Uterus (tissue), 4 donors: Measurements from ENCODE around the gene TACR1. TPM values are rescaled to one million over a fixed set of nuclear protein-coding genes. Genes with fewer than 3 reads are reported as not detected.

Experiments used
- DNase-seq, 2 donors: peaks; one replicate each; pipeline ENCODE4 v3.0.0-alpha.2; 2019 to 2020
- H3K27ac ChIP-seq, 2 donors: fragments of 200-600 bp; sonication (generic); 1 replicate in 1 of 2; 2 replicates in 1 of 2; pipeline ENCODE4 v1.5.1; 2016 to 2018
- H3K27me3 ChIP-seq, 2 donors: fragments of 200-600 bp; sonication (generic); one replicate each; pipeline ENCODE4 v1.5.1; 2018 to 2019; ENCODE audit warnings: control low read depth in 1 of 2
- H3K36me3 ChIP-seq, 2 donors: fragments of 200-600 bp; sonication (generic); one replicate each; pipeline ENCODE4 v1.5.1; 2019; ENCODE audit warnings: control low read depth in 1 of 2
- H3K4me1 ChIP-seq, 2 donors: fragments of 200-600 bp; sonication (generic); one replicate each; pipeline ENCODE4 v1.5.1; 2018 to 2019; ENCODE audit warnings: control low read depth in 1 of 2
- H3K4me3 ChIP-seq, 2 donors: fragments of 200-600 bp; sonication (generic); 1 replicate in 1 of 2; 2 replicates in 1 of 2; pipeline ENCODE4 v1.5.1; 2018 to 2019; ENCODE audit warnings: mild to moderate bottlenecking in 1 of 2
- H3K9me3 ChIP-seq, 2 donors: fragments of 200-600 bp; sonication (generic); one replicate each; pipeline ENCODE4 v1.5.1; 2019; ENCODE audit warnings: control low read depth in 1 of 2
- POLR2A ChIP-seq, 2 donors: fragments of 450-650 bp; IDR thresholded peaks; one replicate each; pipeline ENCODE4 v1.6.1; 2016; ENCODE audit warnings: antibody characterized with exemption in 2 of 2, mild to moderate bottlenecking in 1 of 2, moderate library complexity in 1 of 2
- intact Hi-C: fragments of 100-400 bp; cut with DNase I; formaldehyde crosslinking; loops from one replicate; pipeline ENCODE4 v1.15.1; 2023; ENCODE audit warnings: low total_unique reads
- total RNA-seq, 4 donors: library from RNA; depleted of rRNA in 3 of 4; stranded (reverse); fragments of >200 nt in 3 of 4; gene quantifications; one replicate each; pipeline versions ENCODE4 v1.1.0 to v1.2.4, GENCODE V29; 2014 to 2023
- TF ChIP-seq, protein P1 (sequence below), 4 experiments: fragments of 200-600 bp in 2 of 4; fragments of 450-650 bp in 2 of 4; sonication (generic) in 2 of 4; IDR thresholded peaks; one replicate each; pipeline ENCODE4 v1.5.1; 2016 to 2019; ENCODE audit warnings: antibody characterized with exemption in 4 of 4, mild to moderate bottlenecking in 2 of 4, moderate library complexity in 1 of 4
- donor health status: DM: yes; HTN: yes; CAD: no.

Gene TACR1
- total RNA-seq, 4 donors from 2014 or later = 1.9 to 25.4 (median 9.1) TPM

DNA sequence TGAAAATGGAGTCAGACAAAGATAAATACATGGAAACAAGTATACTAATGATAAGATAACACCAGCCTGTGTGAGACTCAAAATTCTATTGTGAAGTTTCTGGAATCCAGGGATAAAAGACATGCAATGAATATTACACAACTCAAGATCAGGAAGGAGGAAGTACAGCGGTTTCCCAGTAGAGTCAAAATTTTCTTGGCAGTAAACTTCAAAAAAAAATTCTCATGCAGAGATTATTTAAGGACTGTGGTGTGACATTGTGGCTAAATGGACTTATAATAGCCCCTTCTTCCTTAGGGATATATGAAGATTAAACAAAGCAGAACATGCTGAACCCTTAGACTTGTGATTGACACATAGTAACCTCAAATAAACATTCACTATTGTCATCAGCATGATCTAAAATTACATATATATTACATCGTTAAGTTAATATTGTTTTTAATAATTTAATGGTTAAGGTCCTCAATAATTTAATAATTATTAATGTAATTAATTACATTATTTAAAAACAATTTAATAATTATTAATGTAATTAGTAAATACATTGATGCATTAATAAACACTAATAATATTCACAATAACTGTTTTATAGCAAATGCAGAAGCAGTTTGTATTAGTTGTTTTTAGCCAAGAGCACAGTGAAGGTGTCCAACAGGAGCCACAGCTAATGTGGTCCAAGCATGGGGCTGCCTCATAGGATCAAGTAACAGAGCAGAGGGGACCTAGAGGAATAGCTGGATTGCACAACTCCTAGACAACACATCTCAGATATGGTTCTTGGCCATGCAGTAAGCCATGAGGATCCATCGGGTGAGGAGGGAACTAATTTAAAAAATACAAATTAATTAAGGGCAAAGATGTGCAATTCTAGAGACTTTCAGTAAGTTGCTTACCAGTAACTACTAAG, 163.6 kb downstream of the TACR1 start:
- Histone ChIP-seq H3K9me3 (no peaks in the 10 kb centered on the region), H3K4me1 (no peaks in the 10 kb centered on the region), H3K4me3 (no peak overlapping the region), H3K36me3 (no peaks in the 10 kb centered on the region), H3K27me3 (no peaks in the 10 kb centered on the region), H3K27ac (peak overlapping the region in 1 of 2 donors; percentile 36)
- DNase-seq = no peak
- TF ChIP-seq POLR2A (IDR thresholded peaks at IDR 0.05) = no peak
- TF ChIP-seq, protein P1, sequence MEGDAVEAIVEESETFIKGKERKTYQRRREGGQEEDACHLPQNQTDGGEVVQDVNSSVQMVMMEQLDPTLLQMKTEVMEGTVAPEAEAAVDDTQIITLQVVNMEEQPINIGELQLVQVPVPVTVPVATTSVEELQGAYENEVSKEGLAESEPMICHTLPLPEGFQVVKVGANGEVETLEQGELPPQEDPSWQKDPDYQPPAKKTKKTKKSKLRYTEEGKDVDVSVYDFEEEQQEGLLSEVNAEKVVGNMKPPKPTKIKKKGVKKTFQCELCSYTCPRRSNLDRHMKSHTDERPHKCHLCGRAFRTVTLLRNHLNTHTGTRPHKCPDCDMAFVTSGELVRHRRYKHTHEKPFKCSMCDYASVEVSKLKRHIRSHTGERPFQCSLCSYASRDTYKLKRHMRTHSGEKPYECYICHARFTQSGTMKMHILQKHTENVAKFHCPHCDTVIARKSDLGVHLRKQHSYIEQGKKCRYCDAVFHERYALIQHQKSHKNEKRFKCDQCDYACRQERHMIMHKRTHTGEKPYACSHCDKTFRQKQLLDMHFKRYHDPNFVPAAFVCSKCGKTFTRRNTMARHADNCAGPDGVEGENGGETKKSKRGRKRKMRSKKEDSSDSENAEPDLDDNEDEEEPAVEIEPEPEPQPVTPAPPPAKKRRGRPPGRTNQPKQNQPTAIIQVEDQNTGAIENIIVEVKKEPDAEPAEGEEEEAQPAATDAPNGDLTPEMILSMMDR (IDR thresholded peaks at IDR 0.05) = no peak
- intact Hi-C loops = no loop called here

DNA sequence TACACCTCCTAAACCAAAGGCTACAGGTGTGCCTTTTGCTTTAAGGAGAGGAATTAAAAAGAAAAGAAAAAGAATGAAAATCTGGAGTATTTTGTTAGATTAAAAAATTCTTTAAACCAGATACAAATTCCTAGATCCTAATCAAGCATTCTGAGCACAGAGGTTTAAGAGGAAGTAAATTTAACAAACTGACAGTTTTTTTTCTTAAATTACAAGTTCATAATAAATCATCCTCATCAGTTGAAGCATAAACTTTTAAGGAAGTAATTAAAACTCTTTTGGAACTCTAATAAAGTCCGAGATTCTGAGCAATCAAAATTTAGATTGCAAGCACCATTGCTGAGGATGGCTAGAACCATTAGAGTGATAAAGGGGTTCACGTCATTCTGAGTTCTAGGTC, 165.8 kb downstream of the TACR1 start:
- no peaks in the 10 kb centered on the region for H3K4me1 ChIP-seq
- intact Hi-C loops = no loop called here
- no peak overlapping the region for H3K4me3 ChIP-seq
- no peaks in the 10 kb centered on the region for H3K27me3 ChIP-seq
- no peaks in the 10 kb centered on the region for H3K36me3 ChIP-seq
- TF ChIP-seq, protein P1 (IDR thresholded peaks at IDR 0.05) = no peak
- TF ChIP-seq POLR2A (IDR thresholded peaks at IDR 0.05) = no peak
- no peak for DNase-seq
- H3K27ac ChIP-seq = no peak overlapping the region
- H3K9me3 ChIP-seq = no peaks in the 10 kb centered on the region

DNA sequence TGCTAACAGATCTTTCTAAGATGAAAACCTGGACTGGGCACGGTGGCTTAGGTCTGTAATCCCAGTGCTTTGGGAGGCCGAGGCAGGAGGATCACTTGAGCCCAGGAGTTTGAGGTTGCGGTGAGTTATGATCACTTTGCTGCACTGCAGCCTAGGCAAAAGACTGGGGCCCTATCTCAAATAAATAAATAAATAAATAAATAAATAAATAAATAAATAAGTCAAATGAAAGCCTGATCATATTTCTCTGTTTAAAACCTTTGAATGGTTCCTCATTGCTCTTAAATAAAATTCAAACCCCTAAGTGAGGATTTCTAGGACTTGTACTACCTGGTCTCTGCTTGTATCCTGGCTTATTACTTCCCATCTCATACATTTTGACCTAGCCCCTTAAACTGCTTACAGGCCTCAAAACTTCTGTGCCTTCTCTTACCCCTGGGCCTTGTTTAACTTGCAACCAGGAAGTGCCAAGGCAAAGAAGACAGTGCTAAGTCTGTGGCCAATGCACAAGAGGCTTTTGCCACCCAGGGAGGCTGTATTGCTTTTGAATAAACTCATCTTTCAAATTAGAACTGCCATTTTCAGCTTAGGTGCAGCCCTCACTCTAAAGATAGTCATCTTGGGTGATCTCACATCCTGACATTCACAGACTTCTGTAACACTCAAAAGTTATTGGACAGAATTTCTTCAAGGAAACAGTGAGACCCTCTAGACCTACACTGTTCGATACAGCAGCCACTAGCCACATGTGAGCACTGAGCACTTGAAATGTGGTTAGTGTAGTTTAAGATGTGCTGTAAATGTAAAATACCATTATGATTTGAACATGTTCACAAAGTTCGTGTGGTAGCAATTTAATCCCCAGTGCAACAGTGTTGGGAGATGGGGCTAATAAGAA, 167.2 kb downstream of the TACR1 start:
- H3K27me3 ChIP-seq = no peaks in the 10 kb centered on the region

DNA sequence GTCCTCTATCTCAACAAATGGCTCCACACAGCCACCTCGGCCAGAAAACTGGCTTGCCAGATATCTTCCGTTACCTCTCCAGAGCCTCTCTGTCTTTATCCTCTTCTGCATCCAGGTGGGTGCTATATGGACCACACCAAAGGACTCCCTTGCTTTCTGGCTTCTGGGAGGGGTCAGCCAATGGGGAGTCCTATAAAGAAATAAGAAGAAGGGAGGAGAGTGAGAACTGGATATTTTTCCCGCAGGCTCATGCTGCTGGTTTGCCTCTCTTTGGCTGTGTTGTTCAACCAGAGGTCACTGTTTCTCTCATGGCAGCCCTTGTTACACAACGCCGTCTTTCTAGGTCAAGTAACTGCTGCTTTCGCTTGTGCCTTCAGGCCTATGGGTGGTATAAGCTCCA, 168.1 kb downstream of the TACR1 start:
- no peak overlapping the region for H3K4me3 ChIP-seq
- H3K4me1 ChIP-seq = no peaks in the 10 kb centered on the region
- H3K36me3 ChIP-seq = no peaks in the 10 kb centered on the region
- DNase-seq = no peak
- no peaks in the 10 kb centered on the region for H3K9me3 ChIP-seq
- intact Hi-C loops = no loop called here
- H3K27me3 ChIP-seq = no peaks in the 10 kb centered on the region
- H3K27ac ChIP-seq = no peak overlapping the region
- TF ChIP-seq, protein P1 (IDR thresholded peaks at IDR 0.05) = no peak
- no peak for TF ChIP-seq POLR2A (IDR thresholded peaks at IDR 0.05)

More for the DNA sequence above, 167.2 kb downstream of the TACR1 start:
- DNase-seq = no peak
- intact Hi-C loops = no loop called here
- Histone ChIP-seq H3K4me1 (no peaks in the 10 kb centered on the region), H3K9me3 (no peaks in the 10 kb centered on the region), H3K4me3 (no peak overlapping the region), H3K36me3 (no peaks in the 10 kb centered on the region), H3K27ac (no peak overlapping the region)
- TF ChIP-seq, protein P1 (IDR thresholded peaks at IDR 0.05) = no peak
- TF ChIP-seq POLR2A (IDR thresholded peaks at IDR 0.05) = no peak
